Endothelial cell of umbilical vein (primary cell): ENCODE data around the gene RBMS1. TPM values are rescaled to one million over a fixed set of nuclear protein-coding genes. Genes with fewer than 3 reads are reported as not detected.

Experiments used
- BruUV-seq: library from RNA; stranded (reverse); fragments of 400-500 nt; replicated peaks from 2 replicates; lab custom pipeline; 2021; lab: Mats Ljungman, UMichigan
- CTCF ChIA-PET: fragments of 300-600, 350-600 bp; sonication (Branson Sonifier 250); formaldehyde crosslinking; loops from one replicate; lab custom pipeline; 2021; ENCODE audit warnings: antibody characterized with exemption, inconsistent platforms; lab: Charles Lee
- POLR2A ChIA-PET: fragments of 300-600, 350-600 bp; sonication (Branson Sonifier 250); formaldehyde crosslinking; loops from one replicate; lab custom pipeline; 2021; ENCODE audit warnings: antibody characterized with exemption, inconsistent platforms; lab: Charles Lee
- DNase-seq: peaks from one replicate; pipeline ENCODE4 v3.0.0-alpha.2; 2011; ENCODE audit warnings: low read depth, low spot score
- FAIRE-seq: peaks from 2 replicates; lab custom pipeline; 2011; peaks lifted over from hg19 to GRCh38; lab: Jason Lieb, UNC
- H2AFZ ChIP-seq: 2 replicates; pipeline ENCODE4 v1.6.0; 2012; ENCODE audit warnings: low read depth, low read length, control low read depth, inconsistent platforms
- H3K27ac ChIP-seq: 2 replicates; pipeline ENCODE4 v1.5.1; 2011; ENCODE audit warnings: low read depth, mild to moderate bottlenecking, control low read depth, low read length, moderate library complexity; ENCODE audit not compliant: insufficient read depth
- H3K27me3 ChIP-seq, 2 experiments: 2 replicates each; pipeline versions ENCODE4 v1.6.0 to v1.6.1; 2011; ENCODE audit warnings: low read length in 2 of 2, mixed read lengths in 1 of 2; ENCODE audit not compliant: control insufficient read depth in 2 of 2, insufficient read depth in 2 of 2
- H3K36me3 ChIP-seq, 2 experiments: 2 replicates in 1 of 2; 3 replicates in 1 of 2; pipeline ENCODE4 v1.5.1; 2011; ENCODE audit warnings: low read length in 2 of 2, mild to moderate bottlenecking in 1 of 2, moderate library complexity in 1 of 2; ENCODE audit not compliant: control insufficient read depth in 2 of 2, insufficient read depth in 2 of 2; ENCODE audit errors: extremely low read depth in 1 of 2
- H3K4me1 ChIP-seq: 3 replicates; pipeline ENCODE4 v1.5.1; 2011; ENCODE audit warnings: mild to moderate bottlenecking, low read length; ENCODE audit not compliant: control insufficient read depth, insufficient read depth; ENCODE audit errors: extremely low read depth
- H3K4me2 ChIP-seq: 2 replicates; pipeline ENCODE4 v1.6.1; 2011; ENCODE audit warnings: low read length, control low read depth, mixed read lengths; ENCODE audit not compliant: insufficient read depth
- H3K4me3 ChIP-seq, 3 experiments: fragments of 200-600 bp in 1 of 3; sonication (generic), shearing (Covaris generic) in 1 of 3; replicated peaks in 1 of 3; 2 replicates each; pipeline ENCODE4 v1.5.1; 2011 to 2016; ENCODE audit warnings: control low read depth in 3 of 3, low read length in 3 of 3, mild to moderate bottlenecking in 2 of 3, inconsistent platforms in 1 of 3, low read depth in 1 of 3, moderate library complexity in 1 of 3; ENCODE audit not compliant: insufficient read depth in 1 of 3
- H3K79me2 ChIP-seq: 2 replicates; pipeline ENCODE4 v1.6.0; 2012; ENCODE audit warnings: low read length, inconsistent platforms; ENCODE audit not compliant: control insufficient read depth, insufficient read depth
- H3K9ac ChIP-seq: replicated peaks from 2 replicates; pipeline ENCODE3; 2011; ENCODE audit warnings: low read length, control low read depth; ENCODE audit not compliant: insufficient read depth; ENCODE audit errors: extremely low read depth
- H3K9me1 ChIP-seq: replicated peaks from 3 replicates; pipeline ENCODE4 v1.6.0; 2011; ENCODE audit warnings: mild to moderate bottlenecking, low read length; ENCODE audit not compliant: control insufficient read depth, insufficient read depth; ENCODE audit errors: extremely low read depth
- H3K9me3 ChIP-seq: replicated peaks from 2 replicates; pipeline ENCODE4 v1.5.1; 2012; ENCODE audit warnings: low read length, inconsistent platforms; ENCODE audit not compliant: control insufficient read depth, insufficient read depth
- H4K20me1 ChIP-seq: replicated peaks from 2 replicates; pipeline ENCODE3; 2011; ENCODE audit warnings: mild to moderate bottlenecking, low read length; ENCODE audit not compliant: control insufficient read depth, insufficient read depth; ENCODE audit errors: extremely low read depth
- EZH2 ChIP-seq: IDR thresholded peaks from 2 replicates; pipeline ENCODE4 v1.6.1; 2012; ENCODE audit warnings: borderline replicate concordance, low read depth, mild to moderate bottlenecking, moderate library complexity, low read length, inconsistent platforms; ENCODE audit not compliant: severe bottlenecking
- FOS ChIP-seq: IDR thresholded peaks from 2 replicates; pipeline ENCODE4 v1.6.1; 2011; ENCODE audit warnings: mild to moderate bottlenecking, low read length, moderate library complexity, borderline replicate concordance; ENCODE audit not compliant: insufficient read depth
- GATA2 ChIP-seq: IDR thresholded peaks from 2 replicates; pipeline ENCODE4 v1.7.0; 2011; ENCODE audit warnings: low read depth, mild to moderate bottlenecking, moderate library complexity, mixed read lengths, low read length; ENCODE audit not compliant: insufficient read length, insufficient read depth
- JUN ChIP-seq: IDR thresholded peaks from 2 replicates; pipeline ENCODE4 v1.6.1; 2011; ENCODE audit warnings: borderline replicate concordance, low read depth; ENCODE audit not compliant: insufficient read length, insufficient read depth
- MAX ChIP-seq: IDR thresholded peaks from 2 replicates; pipeline ENCODE4 v1.6.1; 2011; ENCODE audit not compliant: insufficient read depth, insufficient read length
- MYC ChIP-seq: IDR thresholded peaks from one replicate; pipeline ENCODE4 v1.6.1; 2011; ENCODE audit warnings: mild to moderate bottlenecking, low read depth, low read length
- POLR2A ChIP-seq: IDR thresholded peaks from 2 replicates; pipeline ENCODE4 v1.6.1; 2012; ENCODE audit warnings: low read depth, mild to moderate bottlenecking, control low read depth, low read length
- POLR2AphosphoS5 ChIP-seq: IDR thresholded peaks from 2 replicates; pipeline ENCODE4 v1.6.1; 2012; ENCODE audit warnings: low read depth, mild to moderate bottlenecking, control low read depth, low read length, moderate library complexity; ENCODE audit not compliant: insufficient read depth
- dilution Hi-C: fragments of 300-500 bp; cut with MboI; formaldehyde crosslinking; loops from one replicate; pipeline ENCODE4 v1.15.0; 2019; ENCODE audit warnings: low sequenced_read_pairs; ENCODE audit not compliant: extremely low pct_ligation_motif_present
- intact Hi-C: fragments of 100-400 bp; cut with micrococcal nuclease; formaldehyde crosslinking; loops from one replicate; pipeline ENCODE4 v1.10.0; 2022
- polyA plus RNA-seq, 4 experiments: library from polyadenylated mRNA; depleted of rRNA in 3 of 4; stranded (reverse) in 3 of 4; unstranded in 1 of 4; fragments of >200 nt; gene quantifications; 2 replicates each; pipeline versions ENCODE4 v1.2.1 to v1.2.3, GENCODE V29; 2011 to 2012; ENCODE audit warnings: missing spikeins in 1 of 4
- total RNA-seq: library from RNA; stranded (reverse); gene quantifications from 2 replicates; pipeline ENCODE4 v1.2.3, GENCODE V29; 2021
- TF ChIP-seq, protein P1 (sequence below), 2 donors: IDR thresholded peaks; 1 replicate in 1 of 2; 2 replicates in 1 of 2; pipeline ENCODE4 v1.5.1; 2011; ENCODE audit warnings: low read length in 2 of 2, mild to moderate bottlenecking in 2 of 2, moderate library complexity in 2 of 2, control low read depth in 1 of 2, inconsistent platforms in 1 of 2, low read depth in 1 of 2; ENCODE audit not compliant: insufficient read depth in 1 of 2; ENCODE audit errors: extremely low read depth in 1 of 2

The RBMS1 gene
- total and polyA plus RNA-seq, 2 donors (not counting 3 experiments of a cell fraction or from before 2014, with no cell fraction given): 60.0 to 93.3 TPM

DNA sequence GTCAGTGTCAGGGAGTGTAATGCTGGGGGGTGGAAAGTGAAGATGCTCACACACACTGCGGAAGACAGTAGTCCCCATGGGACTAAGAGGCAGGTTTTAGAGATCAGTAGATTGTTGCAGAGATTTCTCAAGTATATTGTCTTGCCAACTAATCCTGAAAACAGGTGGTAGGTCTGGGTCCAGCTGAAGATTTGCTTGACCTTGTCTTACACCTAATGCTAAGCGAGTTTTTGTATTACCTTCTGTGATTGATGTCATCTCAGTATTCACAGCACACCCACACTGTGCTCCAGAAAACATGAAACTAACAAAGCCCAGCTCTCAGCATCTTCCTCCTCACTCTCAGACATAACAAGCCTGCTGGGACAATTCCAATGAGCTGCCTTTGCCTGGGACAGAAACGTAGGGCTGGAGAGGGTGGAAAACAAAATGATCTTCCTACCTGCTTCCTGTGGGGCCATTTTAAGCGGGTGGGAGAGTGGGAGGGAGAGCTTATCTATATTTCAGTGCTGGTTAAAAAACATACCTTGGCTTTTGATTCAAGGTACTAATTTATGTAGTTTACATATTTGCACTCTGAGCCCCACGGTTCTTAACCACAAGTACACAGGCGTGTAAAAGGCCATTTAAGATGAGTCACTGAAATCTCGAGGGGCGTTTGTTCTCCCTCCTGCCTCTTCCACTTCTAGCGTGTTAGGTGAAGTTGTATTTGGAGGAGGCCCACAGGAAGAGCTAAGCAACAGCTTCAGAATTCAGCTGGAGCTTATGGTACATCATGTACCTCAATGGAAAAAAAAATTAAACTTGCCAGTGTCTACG is 23.1 kb upstream of the RBMS1 start:
- Histone ChIP-seq H3K79me2 (no peaks in the 10 kb centered on the region), H2AFZ (no peak overlapping the region), H3K9me3 (no peaks in the 10 kb centered on the region), H3K4me2 (no peak overlapping the region), H3K4me3 (no peak overlapping the region), H3K27ac (no peak overlapping the region), H4K20me1 (no peaks in the 10 kb centered on the region), H3K9me1 (no peaks in the 10 kb centered on the region), H3K36me3 (no peaks in the 10 kb centered on the region), H3K27me3 (no peaks in the 10 kb centered on the region), H3K9ac (no peak overlapping the region), H3K4me1 (no peaks in the 10 kb centered on the region)
- FAIRE-seq (no peak), DNase-seq (no peak)
- dilution Hi-C loops (no loop called here), intact Hi-C loops (no loop called here)
- ChIA-PET CTCF (interaction anchor here (1.0 to 1.2 kb wide), 2 partner anchors 18 to 386 kb away, joined by 3 read pairs; no protein-coding TSS in a partner anchor), POLR2A (no interaction called here)
- TF ChIP-seq JUN (no peak), MYC (no peak), FOS (no peak), POLR2AphosphoS5 (no peak), MAX (no peak), EZH2 (no peak), GATA2 (no peak), POLR2A (no peak)
- TF ChIP-seq, protein P1, sequence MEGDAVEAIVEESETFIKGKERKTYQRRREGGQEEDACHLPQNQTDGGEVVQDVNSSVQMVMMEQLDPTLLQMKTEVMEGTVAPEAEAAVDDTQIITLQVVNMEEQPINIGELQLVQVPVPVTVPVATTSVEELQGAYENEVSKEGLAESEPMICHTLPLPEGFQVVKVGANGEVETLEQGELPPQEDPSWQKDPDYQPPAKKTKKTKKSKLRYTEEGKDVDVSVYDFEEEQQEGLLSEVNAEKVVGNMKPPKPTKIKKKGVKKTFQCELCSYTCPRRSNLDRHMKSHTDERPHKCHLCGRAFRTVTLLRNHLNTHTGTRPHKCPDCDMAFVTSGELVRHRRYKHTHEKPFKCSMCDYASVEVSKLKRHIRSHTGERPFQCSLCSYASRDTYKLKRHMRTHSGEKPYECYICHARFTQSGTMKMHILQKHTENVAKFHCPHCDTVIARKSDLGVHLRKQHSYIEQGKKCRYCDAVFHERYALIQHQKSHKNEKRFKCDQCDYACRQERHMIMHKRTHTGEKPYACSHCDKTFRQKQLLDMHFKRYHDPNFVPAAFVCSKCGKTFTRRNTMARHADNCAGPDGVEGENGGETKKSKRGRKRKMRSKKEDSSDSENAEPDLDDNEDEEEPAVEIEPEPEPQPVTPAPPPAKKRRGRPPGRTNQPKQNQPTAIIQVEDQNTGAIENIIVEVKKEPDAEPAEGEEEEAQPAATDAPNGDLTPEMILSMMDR (IDR thresholded peaks at IDR 0.05; ENCODE audit: extremely low read depth in 1 of 2, insufficient read depth in 1 of 2, low read depth in 1 of 2, low read length in 2 of 2): no peak
- BruUV-seq: no TSS peak
